HepG2 (cell line): Measurements from ENCODE around the gene CES2. TPM values are rescaled to one million over a fixed set of nuclear protein-coding genes. Genes with fewer than 3 reads are reported as not detected.
A peak's percentile ranks its signal among the peaks of the same experiment; 100 is the strongest.

ENCODE experiments used
- IKZF4 ChIP-seq: sonication (generic); formaldehyde crosslinking; IDR thresholded peaks from 2 replicates; pipeline ENCODE4 v1.5.1; 2020; ENCODE audit warnings: borderline replicate concordance, mild to moderate bottlenecking, low read depth, missing genetic modification reagents; ENCODE audit errors: not compliant biosample characterization
- MZF1 ChIP-seq: sonication (generic); formaldehyde crosslinking; IDR thresholded peaks from 2 replicates; pipeline ENCODE4 v1.8.1; 2023; ENCODE audit warnings: mild to moderate bottlenecking, missing genetic modification reagents, borderline replicate concordance
- NRL ChIP-seq: sonication (generic); formaldehyde crosslinking; IDR thresholded peaks from 2 replicates; pipeline ENCODE4 v1.5.0; 2020; ENCODE audit warnings: missing genetic modification reagents, mild to moderate bottlenecking, moderate library complexity, borderline replicate concordance
- PLRG1 ChIP-seq: fragments of 450-650 bp; conservative IDR thresholded peaks from 2 replicates; pipeline ENCODE4 v1.6.1; 2016
- PRMT3 ChIP-seq: sonication (generic); formaldehyde crosslinking; IDR thresholded peaks from 2 replicates; pipeline ENCODE4 v1.8.1; 2022; ENCODE audit warnings: low read depth, mild to moderate bottlenecking, moderate library complexity, missing genetic modification reagents, borderline replicate concordance
- RARA ChIP-seq: IDR thresholded peaks from 2 replicates; pipeline ENCODE4 v1.6.1; 2016; ENCODE audit warnings: missing genetic modification reagents, missing compliant biosample characterization
- SMAD1 ChIP-seq: sonication (generic); formaldehyde crosslinking; IDR thresholded peaks from 2 replicates; pipeline ENCODE4 v1.4.0; 2020; ENCODE audit warnings: missing genetic modification reagents, low read depth, mild to moderate bottlenecking, borderline replicate concordance
- TBL1XR1 ChIP-seq: fragments of 150-350 bp; IDR thresholded peaks from 2 replicates; pipeline ENCODE4 v1.6.1; 2014; ENCODE audit warnings: borderline replicate concordance, low read length; ENCODE audit not compliant: partially characterized antibody
- ZBTB37 ChIP-seq: sonication (generic); formaldehyde crosslinking; IDR thresholded peaks from 2 replicates; pipeline ENCODE4 v1.4.0; 2020; ENCODE audit warnings: mild to moderate bottlenecking, missing genetic modification reagents
- ZBTB43 ChIP-seq: sonication (generic); formaldehyde crosslinking; conservative IDR thresholded peaks from 2 replicates; pipeline ENCODE4 v1.4.0; 2020; ENCODE audit warnings: missing genetic modification reagents
- ZNF296 ChIP-seq: sonication (generic); formaldehyde crosslinking; conservative IDR thresholded peaks from 2 replicates; pipeline ENCODE4 v1.5.0; 2020; ENCODE audit warnings: mild to moderate bottlenecking, missing genetic modification reagents
- ZNF317 ChIP-seq: sonication (generic); formaldehyde crosslinking; IDR thresholded peaks from 2 replicates; pipeline ENCODE4 v1.5.0; 2020; ENCODE audit warnings: mild to moderate bottlenecking, missing genetic modification reagents
- ZNF543 ChIP-seq: sonication (generic); formaldehyde crosslinking; IDR thresholded peaks from 2 replicates; pipeline ENCODE4 v1.4.0; 2020; ENCODE audit warnings: mild to moderate bottlenecking, missing genetic modification reagents
- ZNF547 ChIP-seq: sonication (generic); formaldehyde crosslinking; IDR thresholded peaks from 2 replicates; pipeline ENCODE4 v1.5.1; 2020; ENCODE audit warnings: mild to moderate bottlenecking, missing genetic modification reagents
- polyA plus RNA-seq, 8 experiments: library from polyadenylated mRNA; depleted of rRNA in 3 of 8; stranded (reverse) in 7 of 8; unstranded in 1 of 8; fragments of >200 nt; fragmentation: Illumina TruSeq in 4 of 8; extraction: Trizol in 4 of 8; gene quantifications; 2 replicates each; pipeline versions ENCODE4 v1.2.1 to v1.2.3, GENCODE V29; 2011 to 2016; ENCODE audit warnings: low read depth in 4 of 8, missing spikeins in 1 of 8, mixed read lengths in 1 of 8; ENCODE audit not compliant: insufficient read depth in 1 of 8
- total RNA-seq, 5 experiments: library from RNA; depleted of rRNA; stranded (reverse); fragments of >200 nt; fragmentation: Illumina TruSeq; extraction: Trizol; gene quantifications; 2 replicates each; pipeline ENCODE4 v1.2.3, GENCODE V29; 2016; ENCODE audit warnings: low read depth in 1 of 5
- TF ChIP-seq, protein P1 (sequence below): IDR thresholded peaks from 2 replicates; pipeline ENCODE4 v1.6.1; 2016; ENCODE audit warnings: low read depth, control low read depth
- TF ChIP-seq, protein P2 (sequence below): sonication (generic); formaldehyde crosslinking; IDR thresholded peaks from 2 replicates; pipeline ENCODE4 v1.5.0; 2020; ENCODE audit warnings: mild to moderate bottlenecking, missing genetic modification reagents
- TF ChIP-seq, protein P3 (sequence below): sonication (generic); formaldehyde crosslinking; IDR thresholded peaks from 2 replicates; pipeline ENCODE4 v1.4.0; 2020; ENCODE audit warnings: low read depth, missing genetic modification reagents
- TF ChIP-seq, protein P4 (sequence below): sonication (generic); formaldehyde crosslinking; IDR thresholded peaks from 2 replicates; pipeline ENCODE4 v1.5.1; 2020; ENCODE audit warnings: mild to moderate bottlenecking, missing genetic modification reagents, moderate library complexity

The CES2 gene
- total and polyA plus RNA-seq, 2 of the 13 experiments (the other 11 are each of a cell fraction or from before 2014, with no cell fraction given), result 50.6 to 63.8 TPM

DNA sequence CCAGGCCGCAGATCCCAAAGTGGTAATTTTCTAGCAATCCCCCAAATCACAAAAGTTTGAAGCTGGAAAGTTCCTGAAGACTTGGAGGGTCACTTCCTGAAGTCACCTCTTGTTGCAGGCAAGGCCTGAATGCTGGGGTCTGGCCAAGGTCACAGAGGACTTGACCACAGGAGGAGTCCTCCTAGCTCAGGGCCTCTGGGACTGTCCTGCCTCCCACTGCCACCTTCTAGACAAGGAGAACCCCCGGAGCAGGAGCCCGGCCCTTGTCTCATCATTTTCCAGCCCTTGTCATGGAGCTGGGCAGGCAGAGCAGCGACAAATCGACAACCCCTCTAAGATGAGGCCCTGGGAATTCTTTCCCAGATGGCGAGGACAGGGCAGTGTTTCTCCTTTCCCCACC, 17.0 kb upstream of the CES2 start (continued):
- no peak for TF ChIP-seq ZNF547
- TF ChIP-seq, protein P1, sequence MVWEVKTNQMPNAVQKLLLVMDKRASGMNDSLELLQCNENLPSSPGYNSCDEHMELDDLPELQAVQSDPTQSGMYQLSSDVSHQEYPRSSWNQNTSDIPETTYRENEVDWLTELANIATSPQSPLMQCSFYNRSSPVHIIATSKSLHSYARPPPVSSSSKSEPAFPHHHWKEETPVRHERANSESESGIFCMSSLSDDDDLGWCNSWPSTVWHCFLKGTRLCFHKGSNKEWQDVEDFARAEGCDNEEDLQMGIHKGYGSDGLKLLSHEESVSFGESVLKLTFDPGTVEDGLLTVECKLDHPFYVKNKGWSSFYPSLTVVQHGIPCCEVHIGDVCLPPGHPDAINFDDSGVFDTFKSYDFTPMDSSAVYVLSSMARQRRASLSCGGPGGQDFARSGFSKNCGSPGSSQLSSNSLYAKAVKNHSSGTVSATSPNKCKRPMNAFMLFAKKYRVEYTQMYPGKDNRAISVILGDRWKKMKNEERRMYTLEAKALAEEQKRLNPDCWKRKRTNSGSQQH (CRISPR knock-in tag), result no peak
- TF ChIP-seq PLRG1, result no peak
- TF ChIP-seq TBL1XR1, result no peak
- no peak for TF ChIP-seq NRL (CRISPR knock-in tag)
- TF ChIP-seq RARA (CRISPR knock-in tag), result no peak
- TF ChIP-seq, protein P2, sequence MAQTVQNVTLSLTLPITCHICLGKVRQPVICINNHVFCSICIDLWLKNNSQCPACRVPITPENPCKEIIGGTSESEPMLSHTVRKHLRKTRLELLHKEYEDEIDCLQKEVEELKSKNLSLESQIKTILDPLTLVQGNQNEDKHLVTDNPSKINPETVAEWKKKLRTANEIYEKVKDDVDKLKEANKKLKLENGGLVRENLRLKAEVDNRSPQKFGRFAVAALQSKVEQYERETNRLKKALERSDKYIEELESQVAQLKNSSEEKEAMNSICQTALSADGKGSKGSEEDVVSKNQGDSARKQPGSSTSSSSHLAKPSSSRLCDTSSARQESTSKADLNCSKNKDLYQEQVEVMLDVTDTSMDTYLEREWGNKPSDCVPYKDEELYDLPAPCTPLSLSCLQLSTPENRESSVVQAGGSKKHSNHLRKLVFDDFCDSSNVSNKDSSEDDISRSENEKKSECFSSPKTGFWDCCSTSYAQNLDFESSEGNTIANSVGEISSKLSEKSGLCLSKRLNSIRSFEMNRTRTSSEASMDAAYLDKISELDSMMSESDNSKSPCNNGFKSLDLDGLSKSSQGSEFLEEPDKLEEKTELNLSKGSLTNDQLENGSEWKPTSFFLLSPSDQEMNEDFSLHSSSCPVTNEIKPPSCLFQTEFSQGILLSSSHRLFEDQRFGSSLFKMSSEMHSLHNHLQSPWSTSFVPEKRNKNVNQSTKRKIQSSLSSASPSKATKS (CRISPR knock-in tag), result no peak
- 0 out of 2 replicates have a peak, but pooled peaks have one; percentile 10 for TF ChIP-seq ZNF317
- TF ChIP-seq SMAD1, result no peak
- TF ChIP-seq, protein P3, sequence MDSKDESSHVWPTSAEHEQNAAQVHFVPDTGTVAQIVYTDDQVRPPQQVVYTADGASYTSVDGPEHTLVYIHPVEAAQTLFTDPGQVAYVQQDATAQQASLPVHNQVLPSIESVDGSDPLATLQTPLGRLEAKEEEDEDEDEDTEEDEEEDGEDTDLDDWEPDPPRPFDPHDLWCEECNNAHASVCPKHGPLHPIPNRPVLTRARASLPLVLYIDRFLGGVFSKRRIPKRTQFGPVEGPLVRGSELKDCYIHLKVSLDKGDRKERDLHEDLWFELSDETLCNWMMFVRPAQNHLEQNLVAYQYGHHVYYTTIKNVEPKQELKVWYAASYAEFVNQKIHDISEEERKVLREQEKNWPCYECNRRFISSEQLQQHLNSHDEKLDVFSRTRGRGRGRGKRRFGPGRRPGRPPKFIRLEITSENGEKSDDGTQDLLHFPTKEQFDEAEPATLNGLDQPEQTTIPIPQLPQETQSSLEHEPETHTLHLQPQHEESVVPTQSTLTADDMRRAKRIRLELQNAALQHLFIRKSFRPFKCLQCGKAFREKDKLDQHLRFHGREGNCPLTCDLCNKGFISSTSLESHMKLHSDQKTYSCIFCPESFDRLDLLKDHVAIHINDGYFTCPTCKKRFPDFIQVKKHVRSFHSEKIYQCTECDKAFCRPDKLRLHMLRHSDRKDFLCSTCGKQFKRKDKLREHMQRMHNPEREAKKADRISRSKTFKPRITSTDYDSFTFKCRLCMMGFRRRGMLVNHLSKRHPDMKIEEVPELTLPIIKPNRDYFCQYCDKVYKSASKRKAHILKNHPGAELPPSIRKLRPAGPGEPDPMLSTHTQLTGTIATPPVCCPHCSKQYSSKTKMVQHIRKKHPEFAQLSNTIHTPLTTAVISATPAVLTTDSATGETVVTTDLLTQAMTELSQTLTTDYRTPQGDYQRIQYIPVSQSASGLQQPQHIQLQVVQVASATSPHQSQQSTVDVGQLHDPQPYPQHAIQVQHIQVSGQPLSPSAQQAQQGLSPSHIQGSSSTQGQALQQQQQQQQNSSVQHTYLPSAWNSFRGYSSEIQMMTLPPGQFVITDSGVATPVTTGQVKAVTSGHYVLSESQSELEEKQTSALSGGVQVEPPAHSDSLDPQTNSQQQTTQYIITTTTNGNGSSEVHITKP (CRISPR knock-in tag), result no peak
- TF ChIP-seq PRMT3 (CRISPR knock-in tag), result no peak
- no peak for TF ChIP-seq ZNF543
- TF ChIP-seq MZF1 (CRISPR knock-in tag), result no peak
- TF ChIP-seq, protein P4, sequence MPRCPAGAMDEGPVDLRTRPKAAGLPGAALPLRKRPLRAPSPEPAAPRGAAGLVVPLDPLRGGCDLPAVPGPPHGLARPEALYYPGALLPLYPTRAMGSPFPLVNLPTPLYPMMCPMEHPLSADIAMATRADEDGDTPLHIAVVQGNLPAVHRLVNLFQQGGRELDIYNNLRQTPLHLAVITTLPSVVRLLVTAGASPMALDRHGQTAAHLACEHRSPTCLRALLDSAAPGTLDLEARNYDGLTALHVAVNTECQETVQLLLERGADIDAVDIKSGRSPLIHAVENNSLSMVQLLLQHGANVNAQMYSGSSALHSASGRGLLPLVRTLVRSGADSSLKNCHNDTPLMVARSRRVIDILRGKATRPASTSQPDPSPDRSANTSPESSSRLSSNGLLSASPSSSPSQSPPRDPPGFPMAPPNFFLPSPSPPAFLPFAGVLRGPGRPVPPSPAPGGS (CRISPR knock-in tag), result no peak
- 0 out of 2 replicates have a peak, but pooled peaks have one; percentile 13 for TF ChIP-seq ZBTB37 (CRISPR knock-in tag)
- TF ChIP-seq ZBTB43, result no peak
- TF ChIP-seq IKZF4, result no peak
- TF ChIP-seq ZNF296, result no peak
